ENCODE data around the gene SHISA5.
A peak's percentile ranks its signal among the peaks of the same experiment; 100 is the strongest.

SHISA5 gene

GRCh38 chr3:48426944-48427629, 76.9 kb downstream of the SHISA5 start:
- DNase-seq (ENCODE audit: low spot score), result no peak
- H3K27ac ChIP-seq, result peak overlapping the region; percentile 99
- CTCF ChIA-PET, result interaction anchor here (0.6 kb wide), 1 partner anchor 30 kb away, joined by 3 read pairs; no protein-coding TSS in a partner anchor
- POLR2A ChIA-PET (ENCODE audit: low non-redundant PET), result no interaction called here
- no peak for TF ChIP-seq CTCF (conservative IDR thresholded peaks at IDR 0.05; ENCODE audit: low read depth)

- no peak for DNase-seq (ENCODE audit: low spot score)
- POLR2A ChIA-PET (ENCODE audit: low non-redundant PET), result no interaction called here
- CTCF ChIA-PET, result interaction anchor here (0.6 to 1.0 kb wide), 3 partner anchors 26 to 156 kb away, joined by 3 read pairs; no protein-coding TSS in a partner anchor
- TF ChIP-seq CTCF (conservative IDR thresholded peaks at IDR 0.05; ENCODE audit: low read depth), result no peak
- peak overlapping the region; percentile 99 for H3K27ac ChIP-seq
Measured at GRCh38 chr3:48426401-48426909, 77.5 kb downstream of the SHISA5 start.

GRCh38 chr3:48425281-48425812, 78.6 kb downstream of the SHISA5 start:
- ChIA-PET POLR2A (ENCODE audit: low non-redundant PET) (no interaction called here), CTCF (interaction anchor here (1.0 kb wide), 1 partner anchor 25 kb away, joined by 3 read pairs; no protein-coding TSS in a partner anchor)
- TF ChIP-seq CTCF (conservative IDR thresholded peaks at IDR 0.05; ENCODE audit: low read depth), result no peak
- no peak for DNase-seq (ENCODE audit: low spot score)
- peak overlapping the region; percentile 99 for H3K27ac ChIP-seq

- CTCF ChIA-PET, result interaction anchor here (0.8 kb wide), 1 partner anchor 12 kb away, joined by 3 read pairs; no protein-coding TSS in a partner anchor
- no peak for TF ChIP-seq CTCF (conservative IDR thresholded peaks at IDR 0.05; ENCODE audit: low read depth)
- POLR2A ChIA-PET (ENCODE audit: low non-redundant PET), result no interaction called here
- DNase-seq (ENCODE audit: low spot score), result no peak
- peak overlapping the region; percentile 99 for H3K27ac ChIP-seq
Measured at GRCh38 chr3:48423883-48424695, 79.9 kb downstream of the SHISA5 start.

- ChIA-PET CTCF (interaction anchor here (0.8 kb wide), 1 partner anchor 13 kb away, joined by 3 read pairs; no protein-coding TSS in a partner anchor), POLR2A (ENCODE audit: low non-redundant PET) (no interaction called here)
- H3K27ac ChIP-seq, result peak overlapping the region; percentile 99
- no peak for DNase-seq (ENCODE audit: low spot score)
- no peak for TF ChIP-seq CTCF (conservative IDR thresholded peaks at IDR 0.05; ENCODE audit: low read depth)
Measured at GRCh38 chr3:48423241-48423882, 80.6 kb downstream of the SHISA5 start.

- CTCF ChIA-PET, result interaction anchor here (0.5 kb wide), 1 partner anchor 68 kb away, joined by 3 read pairs; no protein-coding TSS in a partner anchor
- H3K27ac ChIP-seq, result peak overlapping the region; percentile 99
- DNase-seq (ENCODE audit: low spot score), result no peak
- no peak for TF ChIP-seq CTCF (conservative IDR thresholded peaks at IDR 0.05; ENCODE audit: low read depth)
- POLR2A ChIA-PET (ENCODE audit: low non-redundant PET), result no interaction called here
Measured at GRCh38 chr3:48422681-48423080, 81.3 kb downstream of the SHISA5 start.
